K562 (cell line): ENCODE data around the gene CTBP2. TPM values are rescaled to one million over a fixed set of nuclear protein-coding genes. Genes with fewer than 3 reads are reported as not detected.

Experiments used
- ATAC-seq: fragments of 200-7000 bp; cut with Tn5 transposase; 3 replicates; pipeline ENCODE4 v1.9.1; 2020; ENCODE audit warnings: moderate library complexity
- BruUV-seq: library from RNA; stranded (reverse); fragments of 400-500 nt; replicated peaks from 2 replicates; lab custom pipeline; 2021; lab: Mats Ljungman, UMichigan
- CTCF ChIA-PET: fragments of 300-600 bp; formaldehyde crosslinking; extraction: SDS; loops from one replicate; lab custom pipeline; 2021; ENCODE audit warnings: low intra/inter-chr PET ratio; lab: Yijun Ruan, JAX
- POLR2A ChIA-PET: fragments of 300-600, 350-650 bp; sonication (Branson Sonifier 250); formaldehyde crosslinking; extraction: SDS; loops from one replicate; lab custom pipeline; 2021; ENCODE audit warnings: antibody characterized with exemption, inconsistent platforms; lab: Yijun Ruan, JAX
- DNase-seq, 4 experiments: peaks; one replicate each; pipeline versions ENCODE4 v3.0.0 to v3.0.0-alpha.2; 2011 to 2018; ENCODE audit warnings: low spot score in 3 of 4, mixed read lengths in 3 of 4; ENCODE audit errors: extremely low read depth in 1 of 4
- FAIRE-seq: peaks from 2 replicates; lab custom pipeline; 2011; peaks lifted over from hg19 to GRCh38; lab: Jason Lieb, UNC
- H2AFZ ChIP-seq: 2 replicates; pipeline ENCODE4 v1.6.0; 2011; ENCODE audit warnings: low read depth, low read length, control low read depth, inconsistent platforms
- H3K27ac ChIP-seq: fragments of 200-600 bp; 3 replicates; pipeline ENCODE4 v1.8.0; 2011; ENCODE audit warnings: low read depth, mild to moderate bottlenecking, control low read depth, inconsistent platforms, low read length, moderate library complexity, mixed read lengths; ENCODE audit errors: extremely low read depth
- H3K27me3 ChIP-seq, 2 experiments: fragments of 300-600 bp in 1 of 2; 2 replicates in 1 of 2; 3 replicates in 1 of 2; pipeline versions ENCODE4 v1.6.0 to v1.8.0; 2011; ENCODE audit warnings: inconsistent platforms in 2 of 2, low read length in 2 of 2, mild to moderate bottlenecking in 1 of 2, mixed read lengths in 1 of 2, moderate library complexity in 1 of 2; ENCODE audit not compliant: control insufficient read depth in 2 of 2, insufficient read depth in 2 of 2
- H3K36me3 ChIP-seq: fragments of 300-600 bp; 3 replicates; pipeline ENCODE4 v1.8.0; 2011; ENCODE audit warnings: mild to moderate bottlenecking, low read length, inconsistent platforms; ENCODE audit not compliant: control insufficient read depth, insufficient read depth
- H3K4me1 ChIP-seq, 2 experiments: fragments of 200-600 bp in 1 of 2; replicated peaks in 1 of 2; 2 replicates in 1 of 2; 3 replicates in 1 of 2; pipeline versions ENCODE4 v1.5.1 to v1.8.0; 2011; ENCODE audit warnings: inconsistent platforms in 2 of 2, low read length in 2 of 2, mild to moderate bottlenecking in 1 of 2, mixed read lengths in 1 of 2, moderate library complexity in 1 of 2; ENCODE audit not compliant: control insufficient read depth in 2 of 2, insufficient read depth in 2 of 2
- H3K4me2 ChIP-seq: 2 replicates; pipeline ENCODE4 v1.6.1; 2011; ENCODE audit warnings: low read length, control low read depth, inconsistent platforms, mixed read lengths; ENCODE audit not compliant: insufficient read depth
- H3K4me3 ChIP-seq: fragments of 200-600 bp; sonication (generic), shearing (Covaris generic); 2 replicates; pipeline ENCODE4 v1.5.1; 2016; ENCODE audit warnings: control low read depth, inconsistent platforms
- H3K79me2 ChIP-seq: fragments of 200-600 bp; 3 replicates; pipeline ENCODE4 v1.8.0; 2011; ENCODE audit warnings: low read length, inconsistent platforms; ENCODE audit not compliant: control insufficient read depth, insufficient read depth
- H3K9ac ChIP-seq, 2 experiments: 2 replicates each; pipeline versions ENCODE4 v1.6.0 to v1.6.1; 2011; ENCODE audit warnings: low read depth in 2 of 2, low read length in 2 of 2, control low read depth in 1 of 2, inconsistent platforms in 1 of 2, mild to moderate bottlenecking in 1 of 2, mixed read lengths in 1 of 2; ENCODE audit not compliant: insufficient read depth in 1 of 2
- H3K9me1 ChIP-seq: one replicate; pipeline ENCODE4 v1.6.0; 2011; ENCODE audit warnings: inconsistent platforms, mild to moderate bottlenecking, low read length, moderate library complexity; ENCODE audit not compliant: control insufficient read depth, insufficient read depth
- H3K9me3 ChIP-seq: replicated peaks from 2 replicates; pipeline ENCODE4 v1.5.1; 2011; ENCODE audit warnings: low read depth, low read length, inconsistent platforms; ENCODE audit not compliant: control insufficient read depth, insufficient read depth
- H4K20me1 ChIP-seq: replicated peaks from 2 replicates; pipeline ENCODE4 v1.6.1; 2011; ENCODE audit warnings: low read length, inconsistent platforms, mixed read lengths; ENCODE audit not compliant: control insufficient read depth, insufficient read depth
- CHCHD3 ChIP-seq: fragments of 250-450 bp; sonication (Bioruptor Pico); IDR thresholded peaks from 2 replicates; pipeline ENCODE4 v2.1.2; 2022; ENCODE audit warnings: mild to moderate bottlenecking
- IRF9 ChIP-seq: fragments of 450-650 bp; IDR thresholded peaks from 2 replicates; pipeline ENCODE4 v1.6.1; 2016; ENCODE audit warnings: missing biosample characterization, missing genetic modification characterization
- MLX ChIP-seq, 2 experiments: fragments of 450-650 bp in 1 of 2; sonication (generic) in 1 of 2; formaldehyde crosslinking; conservative IDR thresholded peaks; 2 replicates each; pipeline versions ENCODE4 v1.4.0 to v1.8.1; 2020 to 2022; ENCODE audit warnings: mild to moderate bottlenecking in 1 of 2, missing genetic modification reagents in 1 of 2
- NONO ChIP-seq, 2 experiments: fragments of 200-400 bp in 1 of 2; fragments of 450-650 bp in 1 of 2; formaldehyde crosslinking in 1 of 2; IDR thresholded peaks; 2 replicates each; pipeline ENCODE4 v1.6.1; 2017; ENCODE audit warnings: low read depth in 2 of 2, mild to moderate bottlenecking in 2 of 2, moderate library complexity in 2 of 2, low read length in 1 of 2
- SOX6 ChIP-seq: fragments of 450-650 bp; IDR thresholded peaks from 2 replicates; pipeline ENCODE4 v1.6.1; 2014; ENCODE audit warnings: mild to moderate bottlenecking
- TOE1 ChIP-seq, 2 experiments: fragments of 450-650 bp in 1 of 2; sonication (generic) in 1 of 2; formaldehyde crosslinking in 1 of 2; IDR thresholded peaks; 2 replicates each; pipeline versions ENCODE4 v1.7.1 to v1.8.0; 2016 to 2022; ENCODE audit warnings: borderline replicate concordance in 2 of 2, mild to moderate bottlenecking in 2 of 2, antibody characterized with exemption in 1 of 2, inconsistent platforms in 1 of 2, low read depth in 1 of 2, missing genetic modification reagents in 1 of 2, moderate library complexity in 1 of 2
- ZNF316 ChIP-seq: fragments of 450-650 bp; IDR thresholded peaks from 2 replicates; pipeline ENCODE4 v1.6.1; 2016
- WGBS: fragments of 100-300 bp; shearing (Covaris generic); methylation state at CpG from one replicate; pipeline ENCODE4 v1.1.6; 2016; ENCODE audit warnings: low coverage, mixed read lengths; ENCODE audit not compliant: insufficient coverage; ENCODE audit errors: missing lambda C conversion rate; 5-methylcytosine and 5-hydroxymethylcytosine counted together
- in situ Hi-C: fragments of 300-500 bp; cut with MboI; formaldehyde crosslinking; loops from 4 replicates; pipeline ENCODE4 v1.15.0; 2018; ENCODE audit warnings: inconsistent platforms, mixed read lengths
- intact Hi-C: fragments of 100-400 bp; cut with micrococcal nuclease; formaldehyde crosslinking; loops from 2 replicates; pipeline ENCODE4 v1.14.2; 2022
- polyA plus RNA-seq, 8 experiments: library from polyadenylated mRNA; depleted of rRNA in 4 of 8; stranded (reverse) in 5 of 8; unstranded in 3 of 8; fragments of >200 nt; fragmentation: Nextera tagmentation in 2 of 8; fragmentation: Illumina TruSeq in 1 of 8; extraction: Ambion mirVana in 2 of 8; extraction: Trizol in 1 of 8; gene quantifications; 2 replicates each; pipeline versions ENCODE4 v1.2.1 to v1.2.3, GENCODE V29; 2011 to 2014; ENCODE audit warnings: inconsistent platforms in 1 of 8, missing spikeins in 1 of 8
- total RNA-seq, 7 experiments: library from RNA; depleted of rRNA in 6 of 7; stranded (reverse); fragments of >200 nt in 6 of 7; fragmentation: Illumina TruSeq in 2 of 7; extraction: Trizol in 2 of 7; gene quantifications; 2 replicates each; pipeline versions ENCODE4 v1.2.1 to v1.2.3, GENCODE V29; 2011 to 2021; ENCODE audit warnings: low replicate concordance in 1 of 7

CTBP2 gene
- total and polyA plus RNA-seq, 9 of the 15 experiments (the other 6 are each of a cell fraction or from before 2014, with no cell fraction given): 1.3 to 8.8 (median 5.1) TPM

- no peaks in the 10 kb centered on the region for H3K4me1 ChIP-seq
- in situ Hi-C loops: no loop called here
- no CpG with 5 or more reads among the region's 16 CpGs for WGBS
- no peak for FAIRE-seq
- no peak for TF ChIP-seq NONO (IDR thresholded peaks at IDR 0.05; ENCODE audit: low read depth in 2 of 2, low read length in 1 of 2)
- TF ChIP-seq CHCHD3: no peak
- no peak for TF ChIP-seq ZNF316
- no peak for TF ChIP-seq MLX (CRISPR knock-in tag; conservative IDR thresholded peaks at IDR 0.05)
- TF ChIP-seq SOX6: no peak
- TF ChIP-seq IRF9 (tag): no peak
- TF ChIP-seq TOE1 (IDR thresholded peaks at IDR 0.05; ENCODE audit: borderline replicate concordance): no peak
- TF ChIP-seq TOE1 (CRISPR knock-in tag; IDR thresholded peaks at IDR 0.05; ENCODE audit: borderline replicate concordance, low read depth): no peak
- TF ChIP-seq, all 486 proteins: peak for 0
- H3K27ac ChIP-seq: no peak overlapping the region
- BruUV-seq: no TSS peak
- no peak overlapping the region for H3K9ac ChIP-seq
- ATAC-seq: no peak
- CTCF ChIA-PET: no interaction called here
- H3K79me2 ChIP-seq: no peaks in the 10 kb centered on the region
- intact Hi-C loops: no loop called here
- no peak overlapping the region for H2AFZ ChIP-seq
- no peak for DNase-seq
- H3K27me3 ChIP-seq: no peaks in the 10 kb centered on the region
- no peaks in the 10 kb centered on the region for H4K20me1 ChIP-seq
- no peaks in the 10 kb centered on the region for H3K36me3 ChIP-seq
- H3K9me3 ChIP-seq: no peaks in the 10 kb centered on the region
- H3K4me2 ChIP-seq: no peak overlapping the region
- no peaks in the 10 kb centered on the region for H3K9me1 ChIP-seq
- H3K4me3 ChIP-seq: no peak overlapping the region
- POLR2A ChIA-PET: no interaction called here
These were observed 149.0 kb downstream of the CTBP2 start for GRCh38 chr10:125011171-125011925.
